GM23338 (cell line): Measurements from ENCODE around the gene PRRG1.

Experiments
- CREB1 ChIP-seq: fragments of 250-450 bp; sonication (Bioruptor Pico); IDR thresholded peaks from 2 replicates; pipeline ENCODE4 v1.5.0; 2020; ENCODE audit warnings: low read depth, mild to moderate bottlenecking, moderate library complexity
- EZH2 ChIP-seq: fragments of 200-600 bp; sonication (generic); IDR thresholded peaks from one replicate; pipeline ENCODE4 v1.8.0; 2017; ENCODE audit warnings: antibody characterized with exemption, mild to moderate bottlenecking, low read depth; ENCODE audit not compliant: unreplicated experiment
- JUNB ChIP-seq: IDR thresholded peaks from one replicate; pipeline ENCODE4 v1.6.1; 2016; ENCODE audit warnings: antibody characterized with exemption; ENCODE audit not compliant: unreplicated experiment
- NANOG ChIP-seq: IDR thresholded peaks from 2 replicates; pipeline ENCODE4 v1.6.1; 2016; ENCODE audit warnings: antibody characterized with exemption, borderline replicate concordance
- POLR2AphosphoS5 ChIP-seq: IDR thresholded peaks from 2 replicates; pipeline ENCODE4 v1.6.1; 2016; ENCODE audit warnings: antibody characterized with exemption, low read depth
- STAT1 ChIP-seq: IDR thresholded peaks from one replicate; pipeline ENCODE4 v1.6.1; 2016; ENCODE audit warnings: antibody characterized with exemption; ENCODE audit not compliant: unreplicated experiment
- TF ChIP-seq, protein P1 (sequence below): IDR thresholded peaks from one replicate; pipeline ENCODE4 v1.6.1; 2018; ENCODE audit warnings: antibody characterized with exemption; ENCODE audit not compliant: unreplicated experiment
- TF ChIP-seq, protein P2 (sequence below), 2 experiments: fragments of 200-600 bp in 1 of 2; sonication (generic) in 1 of 2; conservative IDR thresholded peaks; 2 replicates each; pipeline versions ENCODE4 v1.5.1 to v1.6.1; 2016 to 2017; ENCODE audit warnings: antibody characterized with exemption in 2 of 2, low read depth in 2 of 2, mild to moderate bottlenecking in 2 of 2, moderate library complexity in 1 of 2
- TF ChIP-seq, protein P3 (sequence below): IDR thresholded peaks from 2 replicates; pipeline ENCODE4 v1.6.1; 2016; ENCODE audit warnings: antibody characterized with exemption

DNA sequence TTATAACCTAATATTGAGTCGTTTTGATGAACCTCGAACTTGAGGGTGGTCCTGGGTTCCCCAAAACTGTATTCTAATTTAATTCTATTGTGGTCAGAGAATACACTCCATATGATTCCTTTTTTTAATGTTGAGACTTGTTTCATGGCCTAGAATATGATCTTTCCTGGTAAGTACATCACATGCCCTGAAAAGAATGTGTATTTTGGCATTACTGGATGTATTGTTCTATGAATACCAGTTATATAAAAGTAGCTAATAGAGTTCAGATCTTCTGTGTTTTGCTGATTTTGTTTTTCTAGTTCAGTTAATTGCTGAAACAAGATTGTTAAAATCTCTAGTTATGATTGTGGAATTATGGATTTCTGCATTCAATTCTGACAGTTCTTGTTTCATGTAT lies 18.8 kb downstream of the PRRG1 start:
- TF ChIP-seq, protein P1, sequence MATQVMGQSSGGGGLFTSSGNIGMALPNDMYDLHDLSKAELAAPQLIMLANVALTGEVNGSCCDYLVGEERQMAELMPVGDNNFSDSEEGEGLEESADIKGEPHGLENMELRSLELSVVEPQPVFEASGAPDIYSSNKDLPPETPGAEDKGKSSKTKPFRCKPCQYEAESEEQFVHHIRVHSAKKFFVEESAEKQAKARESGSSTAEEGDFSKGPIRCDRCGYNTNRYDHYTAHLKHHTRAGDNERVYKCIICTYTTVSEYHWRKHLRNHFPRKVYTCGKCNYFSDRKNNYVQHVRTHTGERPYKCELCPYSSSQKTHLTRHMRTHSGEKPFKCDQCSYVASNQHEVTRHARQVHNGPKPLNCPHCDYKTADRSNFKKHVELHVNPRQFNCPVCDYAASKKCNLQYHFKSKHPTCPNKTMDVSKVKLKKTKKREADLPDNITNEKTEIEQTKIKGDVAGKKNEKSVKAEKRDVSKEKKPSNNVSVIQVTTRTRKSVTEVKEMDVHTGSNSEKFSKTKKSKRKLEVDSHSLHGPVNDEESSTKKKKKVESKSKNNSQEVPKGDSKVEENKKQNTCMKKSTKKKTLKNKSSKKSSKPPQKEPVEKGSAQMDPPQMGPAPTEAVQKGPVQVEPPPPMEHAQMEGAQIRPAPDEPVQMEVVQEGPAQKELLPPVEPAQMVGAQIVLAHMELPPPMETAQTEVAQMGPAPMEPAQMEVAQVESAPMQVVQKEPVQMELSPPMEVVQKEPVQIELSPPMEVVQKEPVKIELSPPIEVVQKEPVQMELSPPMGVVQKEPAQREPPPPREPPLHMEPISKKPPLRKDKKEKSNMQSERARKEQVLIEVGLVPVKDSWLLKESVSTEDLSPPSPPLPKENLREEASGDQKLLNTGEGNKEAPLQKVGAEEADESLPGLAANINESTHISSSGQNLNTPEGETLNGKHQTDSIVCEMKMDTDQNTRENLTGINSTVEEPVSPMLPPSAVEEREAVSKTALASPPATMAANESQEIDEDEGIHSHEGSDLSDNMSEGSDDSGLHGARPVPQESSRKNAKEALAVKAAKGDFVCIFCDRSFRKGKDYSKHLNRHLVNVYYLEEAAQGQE, result no peak
- TF ChIP-seq, protein P2, sequence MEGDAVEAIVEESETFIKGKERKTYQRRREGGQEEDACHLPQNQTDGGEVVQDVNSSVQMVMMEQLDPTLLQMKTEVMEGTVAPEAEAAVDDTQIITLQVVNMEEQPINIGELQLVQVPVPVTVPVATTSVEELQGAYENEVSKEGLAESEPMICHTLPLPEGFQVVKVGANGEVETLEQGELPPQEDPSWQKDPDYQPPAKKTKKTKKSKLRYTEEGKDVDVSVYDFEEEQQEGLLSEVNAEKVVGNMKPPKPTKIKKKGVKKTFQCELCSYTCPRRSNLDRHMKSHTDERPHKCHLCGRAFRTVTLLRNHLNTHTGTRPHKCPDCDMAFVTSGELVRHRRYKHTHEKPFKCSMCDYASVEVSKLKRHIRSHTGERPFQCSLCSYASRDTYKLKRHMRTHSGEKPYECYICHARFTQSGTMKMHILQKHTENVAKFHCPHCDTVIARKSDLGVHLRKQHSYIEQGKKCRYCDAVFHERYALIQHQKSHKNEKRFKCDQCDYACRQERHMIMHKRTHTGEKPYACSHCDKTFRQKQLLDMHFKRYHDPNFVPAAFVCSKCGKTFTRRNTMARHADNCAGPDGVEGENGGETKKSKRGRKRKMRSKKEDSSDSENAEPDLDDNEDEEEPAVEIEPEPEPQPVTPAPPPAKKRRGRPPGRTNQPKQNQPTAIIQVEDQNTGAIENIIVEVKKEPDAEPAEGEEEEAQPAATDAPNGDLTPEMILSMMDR (conservative IDR thresholded peaks at IDR 0.05; ENCODE audit: low read depth in 2 of 2), result no peak
- TF ChIP-seq POLR2AphosphoS5 (no peak), EZH2 (no peak), STAT1 (no peak), CREB1 (no peak), NANOG (no peak), JUNB (no peak)
- TF ChIP-seq, protein P3, sequence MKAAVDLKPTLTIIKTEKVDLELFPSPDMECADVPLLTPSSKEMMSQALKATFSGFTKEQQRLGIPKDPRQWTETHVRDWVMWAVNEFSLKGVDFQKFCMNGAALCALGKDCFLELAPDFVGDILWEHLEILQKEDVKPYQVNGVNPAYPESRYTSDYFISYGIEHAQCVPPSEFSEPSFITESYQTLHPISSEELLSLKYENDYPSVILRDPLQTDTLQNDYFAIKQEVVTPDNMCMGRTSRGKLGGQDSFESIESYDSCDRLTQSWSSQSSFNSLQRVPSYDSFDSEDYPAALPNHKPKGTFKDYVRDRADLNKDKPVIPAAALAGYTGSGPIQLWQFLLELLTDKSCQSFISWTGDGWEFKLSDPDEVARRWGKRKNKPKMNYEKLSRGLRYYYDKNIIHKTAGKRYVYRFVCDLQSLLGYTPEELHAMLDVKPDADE, result no peak
